NB4 (cell line): ENCODE measurements around the gene XCL1.

ENCODE experiments used
- MAX ChIP-seq: IDR thresholded peaks from 2 replicates; pipeline ENCODE4 v1.6.1; 2011; ENCODE audit warnings: low read depth, low read length
- POLR2A ChIP-seq: IDR thresholded peaks from 2 replicates; pipeline ENCODE4 v1.6.1; 2011; ENCODE audit warnings: mild to moderate bottlenecking; ENCODE audit not compliant: insufficient read length; ENCODE audit errors: extremely low read depth
- TF ChIP-seq, protein P1 (sequence below): IDR thresholded peaks from one replicate; pipeline ENCODE4 v1.5.1; 2012; ENCODE audit warnings: low read depth, low read length

- TF ChIP-seq, protein P1, sequence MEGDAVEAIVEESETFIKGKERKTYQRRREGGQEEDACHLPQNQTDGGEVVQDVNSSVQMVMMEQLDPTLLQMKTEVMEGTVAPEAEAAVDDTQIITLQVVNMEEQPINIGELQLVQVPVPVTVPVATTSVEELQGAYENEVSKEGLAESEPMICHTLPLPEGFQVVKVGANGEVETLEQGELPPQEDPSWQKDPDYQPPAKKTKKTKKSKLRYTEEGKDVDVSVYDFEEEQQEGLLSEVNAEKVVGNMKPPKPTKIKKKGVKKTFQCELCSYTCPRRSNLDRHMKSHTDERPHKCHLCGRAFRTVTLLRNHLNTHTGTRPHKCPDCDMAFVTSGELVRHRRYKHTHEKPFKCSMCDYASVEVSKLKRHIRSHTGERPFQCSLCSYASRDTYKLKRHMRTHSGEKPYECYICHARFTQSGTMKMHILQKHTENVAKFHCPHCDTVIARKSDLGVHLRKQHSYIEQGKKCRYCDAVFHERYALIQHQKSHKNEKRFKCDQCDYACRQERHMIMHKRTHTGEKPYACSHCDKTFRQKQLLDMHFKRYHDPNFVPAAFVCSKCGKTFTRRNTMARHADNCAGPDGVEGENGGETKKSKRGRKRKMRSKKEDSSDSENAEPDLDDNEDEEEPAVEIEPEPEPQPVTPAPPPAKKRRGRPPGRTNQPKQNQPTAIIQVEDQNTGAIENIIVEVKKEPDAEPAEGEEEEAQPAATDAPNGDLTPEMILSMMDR = no peak
- TF ChIP-seq MAX (no peak), POLR2A (no peak)
Measured at GRCh38 chr1:168591641-168592250, 15.3 kb downstream of the XCL1 start.
